Vagina (tissue), 2 donors: ENCODE data around the gene PMFBP1.

Experiments used
- CTCF ChIP-seq, 3 experiments: fragments of 450-650 bp in 2 of 3; fragments of 200-600 bp in 1 of 3; sonication (generic) in 1 of 3; IDR thresholded peaks; one replicate each; pipeline ENCODE4 v1.5.1; 2017 to 2019; ENCODE audit warnings: antibody characterized with exemption in 3 of 3, mild to moderate bottlenecking in 2 of 3, moderate library complexity in 2 of 3
- POLR2A ChIP-seq, 2 donors: fragments of 450-650 bp; IDR thresholded peaks; one replicate each; pipeline ENCODE4 v1.6.1; 2017; ENCODE audit warnings: antibody characterized with exemption in 2 of 2, mild to moderate bottlenecking in 2 of 2, moderate library complexity in 2 of 2

GRCh38 chr16:72219282-72219681, 47.3 kb upstream of the PMFBP1 start:
- no peak for TF ChIP-seq CTCF (IDR thresholded peaks at IDR 0.05)
- TF ChIP-seq POLR2A (IDR thresholded peaks at IDR 0.05), result no peak
